HG03103 (cell line): ENCODE data around the gene TTYH2.

Experiments
- ATAC-seq: cut with Tn5 transposase; IDR thresholded peaks from one replicate; pipeline ENCODE4 v1.9.1; 2021; ENCODE audit warnings: low read depth; ENCODE audit not compliant: unreplicated experiment

Gene TTYH2

DNA sequence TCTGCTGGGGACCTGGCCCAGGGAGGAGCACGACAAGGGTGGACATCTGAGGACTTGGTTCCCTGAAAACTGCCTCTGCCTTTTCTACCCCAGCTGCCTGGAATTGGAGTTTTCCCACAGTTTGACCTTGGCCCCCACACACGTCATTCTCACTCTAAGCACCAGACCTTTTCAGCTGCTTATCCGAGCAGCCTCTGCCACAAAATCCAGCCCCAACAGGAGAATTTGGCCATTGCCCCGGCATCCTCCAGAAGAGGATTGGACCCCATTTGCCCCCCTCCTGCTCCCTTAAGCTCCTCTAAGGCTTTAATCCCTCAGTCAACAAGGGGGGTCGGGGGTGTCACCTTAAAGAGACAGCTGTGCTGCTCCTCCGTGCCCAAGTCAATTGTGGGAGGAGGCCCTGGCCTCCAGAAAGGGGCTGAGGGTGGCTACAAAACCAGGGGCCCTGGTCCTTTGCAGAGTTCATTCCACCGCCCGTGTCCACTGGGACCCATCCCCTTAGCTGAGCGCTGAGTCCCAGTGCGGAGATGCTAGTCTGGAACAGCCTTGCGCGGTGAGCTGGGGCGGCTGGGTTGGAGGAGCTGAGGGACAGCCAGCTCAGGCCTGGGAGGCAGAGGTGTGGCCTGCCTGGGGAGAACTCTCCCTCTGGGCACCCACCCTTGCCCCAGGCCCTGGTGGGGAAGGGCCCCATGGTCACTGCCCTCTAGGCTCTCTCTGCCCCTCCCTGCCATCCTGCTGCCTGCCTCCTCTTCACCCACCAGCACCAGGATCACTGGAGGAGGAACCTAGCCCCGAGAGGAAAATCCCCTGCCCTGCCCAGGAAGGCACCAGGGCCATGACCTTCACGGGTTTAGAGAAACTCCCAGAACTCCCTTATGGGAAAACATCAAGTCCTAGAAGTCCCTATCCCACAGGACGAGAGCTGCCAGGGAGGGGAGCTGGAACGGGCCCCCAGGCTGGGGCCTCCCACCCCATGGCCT is 18.8 kb downstream of the TTYH2 start:
- ATAC-seq, result no peak

DNA sequence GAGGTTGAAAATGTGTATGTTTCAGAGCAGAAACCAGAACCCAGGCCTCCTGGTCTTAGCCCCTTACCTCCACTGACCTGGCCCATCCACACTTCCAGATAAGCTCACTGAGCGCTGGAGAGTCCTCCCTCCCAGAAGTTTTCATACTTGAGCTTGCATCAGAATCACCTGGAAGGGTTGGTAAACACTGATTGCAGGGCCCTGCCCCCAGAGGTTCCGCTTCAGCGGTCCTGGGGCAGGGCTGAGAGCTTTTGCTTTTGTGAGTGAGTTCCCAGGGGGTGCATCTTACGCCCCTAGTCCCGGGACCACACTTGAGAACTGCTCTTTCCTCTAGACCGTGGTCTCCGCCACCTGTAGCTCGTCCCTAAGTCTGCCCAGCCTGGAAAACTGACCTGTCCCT is 20.6 kb downstream of the TTYH2 start:
- ATAC-seq, result no peak

DNA sequence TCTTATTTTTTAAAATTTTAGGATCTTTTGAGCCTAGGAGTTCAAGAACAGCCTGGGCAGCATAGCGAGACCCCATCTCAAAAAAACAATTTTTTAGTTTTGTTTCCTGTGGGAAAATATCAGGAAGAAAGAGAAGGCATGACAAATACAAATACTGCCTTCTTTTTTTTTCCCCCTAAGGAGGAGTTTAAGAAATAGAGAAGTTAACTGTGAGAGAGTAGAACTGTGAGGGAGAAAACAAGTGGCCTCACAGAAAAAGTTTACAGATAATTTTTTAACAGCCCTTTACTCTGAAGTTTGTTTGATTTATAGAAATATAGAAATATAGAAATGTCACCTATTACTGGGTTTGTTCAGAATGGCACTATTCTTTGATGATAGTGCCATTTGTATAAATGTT is 21.1 kb downstream of the TTYH2 start:
- no peak for ATAC-seq

DNA sequence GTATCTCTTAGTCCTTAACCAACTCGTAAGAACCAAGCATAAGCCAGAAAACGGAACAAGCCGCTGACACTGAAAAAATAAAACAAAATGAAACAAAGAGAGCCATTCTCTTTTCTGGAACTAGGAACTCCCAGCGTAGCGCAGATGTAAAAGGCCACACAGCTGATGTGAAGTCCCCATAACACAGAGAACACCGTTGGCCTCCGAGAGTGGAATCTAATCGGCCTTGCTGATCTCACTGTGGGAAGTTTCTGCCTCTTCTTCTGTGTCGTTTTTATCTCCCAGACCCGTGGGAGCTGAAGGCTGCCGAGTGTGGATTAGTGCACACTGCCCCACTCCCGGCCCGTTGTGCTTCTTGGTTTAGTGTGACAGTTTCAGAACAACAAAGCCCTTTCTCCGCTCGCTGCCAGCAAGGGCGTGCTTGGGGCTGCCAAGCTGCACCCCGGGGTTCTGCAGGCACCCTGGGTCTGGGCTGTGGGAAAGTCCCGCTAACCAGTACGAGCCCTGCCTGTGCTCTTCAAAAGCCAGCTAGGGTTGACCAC is 21.7 kb downstream of the TTYH2 start:
- ATAC-seq, result no peak

DNA sequence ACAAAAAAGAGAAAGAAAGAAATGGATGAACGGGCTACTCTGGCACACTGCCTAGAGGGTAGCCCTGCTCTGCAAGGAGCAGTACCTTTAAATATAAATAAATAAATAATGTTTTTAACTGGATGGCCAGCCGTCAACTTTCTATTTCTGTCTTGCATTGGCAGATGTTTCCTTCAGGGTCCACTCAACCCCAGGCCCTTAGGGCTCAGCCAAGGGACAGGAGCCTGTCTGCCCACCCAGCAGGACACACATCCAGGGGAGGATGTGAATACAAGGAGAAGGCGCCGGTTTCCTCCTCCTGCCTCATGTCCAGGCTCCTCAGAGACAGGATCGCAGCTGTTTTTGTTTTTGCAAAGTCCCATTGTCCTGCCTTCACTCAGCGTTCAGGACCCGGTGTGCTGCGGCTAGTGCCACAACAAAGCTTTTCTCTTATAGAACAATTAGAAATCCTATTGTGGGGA is 22.6 kb downstream of the TTYH2 start:
- ATAC-seq, result no peak

DNA sequence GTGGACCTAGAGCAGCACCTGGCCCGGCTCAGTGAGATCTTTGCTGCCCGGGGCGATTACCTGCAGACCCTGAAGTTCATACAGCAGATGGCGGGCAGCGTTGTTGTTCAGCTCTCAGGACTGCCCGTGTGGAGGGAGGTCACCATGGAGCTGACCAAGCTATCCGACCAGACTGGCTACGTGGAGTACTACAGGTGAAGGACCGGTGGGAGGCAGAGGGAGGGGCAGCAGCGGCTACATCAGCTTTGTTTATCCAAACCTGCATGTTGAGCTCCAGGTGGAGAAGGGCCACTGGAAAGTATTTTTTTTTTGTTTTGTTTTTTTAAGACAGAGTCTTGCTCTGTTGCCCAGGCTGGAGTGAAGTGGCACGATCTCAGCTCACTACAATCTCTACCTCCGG is 23.9 kb downstream of the TTYH2 start:
- ATAC-seq, result no peak

DNA sequence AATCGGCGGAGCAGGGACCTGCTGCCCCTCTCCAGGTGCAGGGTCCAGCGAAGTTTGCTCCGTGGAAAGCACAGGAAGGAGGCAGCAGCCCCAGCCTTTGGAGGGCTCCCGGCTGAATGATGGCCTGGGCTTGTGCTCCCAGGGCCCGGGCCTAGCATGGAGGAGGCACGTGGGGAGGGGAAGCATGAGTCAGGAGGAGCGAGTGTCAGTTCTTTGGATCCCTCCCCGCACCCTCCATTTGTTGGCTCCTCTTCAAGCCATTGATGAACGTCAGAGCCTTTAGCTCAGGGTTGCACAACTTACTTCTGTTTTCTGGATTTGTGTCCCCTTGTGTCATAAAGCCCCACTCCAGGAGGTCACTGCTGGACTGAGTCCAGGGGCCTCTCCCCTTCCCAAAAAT is 25.8 kb downstream of the TTYH2 start:
- ATAC-seq, result no peak

DNA sequence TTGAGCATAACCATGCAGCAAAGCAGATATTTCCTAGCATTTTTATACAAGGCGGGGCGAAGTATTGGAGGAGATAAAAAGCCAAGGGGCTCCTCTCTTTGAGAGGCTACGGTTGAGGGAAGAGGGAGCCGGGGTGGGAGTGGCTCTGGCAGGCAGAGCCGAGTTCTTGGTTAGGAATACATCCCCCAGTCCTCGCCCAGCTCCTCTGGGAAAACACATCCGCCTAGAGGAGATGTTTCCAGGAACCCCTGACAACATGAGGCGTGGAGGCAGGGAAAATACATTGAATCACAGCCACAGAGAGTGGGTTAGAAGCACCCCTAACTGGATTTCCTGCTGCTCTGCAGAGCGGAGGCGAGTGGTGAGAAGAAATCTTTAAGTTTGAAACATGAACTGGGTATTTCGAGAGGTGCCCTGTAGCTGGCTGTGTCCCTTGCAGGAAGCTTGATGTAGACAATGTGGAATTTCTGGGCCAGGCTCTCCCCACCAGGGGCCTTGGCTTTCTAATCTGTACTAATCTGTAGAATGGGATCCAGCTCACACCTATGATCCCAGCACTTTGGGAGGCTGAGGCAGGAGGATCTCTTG is 27.3 kb downstream of the TTYH2 start:
- ATAC-seq, result no peak

DNA sequence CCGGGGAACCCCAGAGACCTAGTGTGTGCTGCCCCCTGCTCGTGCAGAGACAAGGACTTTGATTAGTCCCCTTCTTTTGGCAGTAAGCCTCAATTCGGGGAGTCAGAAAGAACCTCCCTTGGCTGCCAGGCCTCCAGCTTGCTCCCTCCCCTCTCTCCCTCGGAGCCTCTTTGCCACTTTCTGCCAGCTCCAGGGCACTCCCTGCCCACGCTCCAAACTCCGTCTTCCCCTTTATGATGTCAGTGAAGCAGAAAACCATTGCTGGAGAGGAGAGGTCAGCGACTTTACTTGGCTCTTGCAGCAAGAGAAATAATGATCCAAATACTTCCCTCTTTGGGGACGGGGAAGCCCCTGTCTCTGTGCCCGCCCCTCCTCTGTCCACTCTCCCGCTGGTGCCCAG is 28.1 kb downstream of the TTYH2 start:
- ATAC-seq, result no peak

DNA sequence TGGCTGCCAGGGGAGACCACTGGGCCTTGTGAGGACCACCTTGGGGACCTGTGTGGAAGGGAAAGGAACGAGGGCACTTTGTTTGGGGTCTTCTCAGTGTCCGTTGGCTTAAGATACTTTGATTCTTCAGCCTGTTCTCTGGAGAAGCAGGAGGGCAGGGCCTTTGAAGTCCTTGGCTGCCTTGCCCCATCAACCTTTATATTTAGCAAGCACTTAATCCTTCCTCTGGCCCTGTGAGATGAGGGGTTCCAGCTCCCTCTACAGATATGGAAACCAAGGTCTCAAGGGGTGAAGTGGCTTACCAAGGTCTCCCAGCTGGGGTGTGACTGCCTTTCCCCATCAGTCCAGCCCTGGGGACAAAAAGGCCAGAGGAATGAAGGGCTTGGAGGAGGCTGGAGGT is 28.5 kb downstream of the TTYH2 start:
- ATAC-seq, result no peak

DNA sequence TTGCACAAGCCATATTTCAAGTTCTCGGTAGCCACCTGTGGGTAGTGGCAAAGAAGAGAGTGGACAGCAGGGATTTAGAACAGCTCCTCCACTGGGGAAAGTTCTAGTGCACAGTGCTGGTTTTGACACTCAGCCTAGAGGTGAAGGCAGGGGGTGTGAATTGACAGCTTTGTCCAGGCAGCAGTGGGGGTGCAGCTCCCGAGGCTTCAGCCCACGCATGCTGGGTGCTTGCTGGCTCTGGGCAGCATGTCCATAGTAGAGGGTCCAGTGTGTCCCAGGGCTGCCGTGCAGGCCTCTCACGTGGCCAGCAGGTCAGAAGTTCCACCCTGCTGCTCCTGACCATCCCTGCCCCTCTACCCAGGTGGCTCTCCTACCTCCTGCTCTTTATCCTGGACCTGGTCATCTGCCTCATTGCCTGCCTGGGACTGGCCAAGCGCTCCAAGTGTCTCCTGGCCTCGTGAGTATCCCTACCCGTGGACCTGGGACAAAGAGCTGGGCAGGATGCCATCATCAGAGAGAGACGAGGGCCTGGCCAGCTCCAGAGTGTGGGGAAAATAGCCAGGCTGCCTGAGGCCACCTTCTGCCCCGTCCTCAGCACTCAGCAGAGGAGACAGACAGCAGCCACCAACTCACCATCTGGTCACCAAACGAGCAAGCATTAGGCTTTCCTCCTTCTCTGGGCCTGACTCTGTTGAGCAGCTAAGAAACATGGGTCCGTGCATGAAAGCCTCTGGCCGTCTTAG is 29.8 kb downstream of the TTYH2 start:
- ATAC-seq, result no peak

DNA sequence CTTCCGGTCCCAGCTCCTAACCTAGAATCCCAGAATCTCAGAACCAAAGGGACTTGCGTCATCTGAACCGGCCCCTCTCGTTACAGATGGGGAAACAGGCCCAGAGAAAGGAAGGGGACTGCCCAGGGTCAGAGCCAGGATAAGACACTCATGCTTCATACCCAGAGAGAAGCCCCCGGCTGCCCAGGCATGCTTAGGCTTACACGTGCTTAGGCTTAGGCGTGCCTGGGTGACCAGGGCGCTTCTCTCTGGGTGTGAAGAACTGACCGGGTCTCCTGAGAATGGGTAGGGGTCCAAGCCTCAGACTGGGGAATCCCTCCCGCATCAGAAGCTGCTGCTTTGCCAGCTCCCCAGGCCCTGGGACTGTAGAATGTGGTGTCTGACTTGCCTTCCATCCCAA is 30.8 kb downstream of the TTYH2 start:
- ATAC-seq, result no peak

DNA sequence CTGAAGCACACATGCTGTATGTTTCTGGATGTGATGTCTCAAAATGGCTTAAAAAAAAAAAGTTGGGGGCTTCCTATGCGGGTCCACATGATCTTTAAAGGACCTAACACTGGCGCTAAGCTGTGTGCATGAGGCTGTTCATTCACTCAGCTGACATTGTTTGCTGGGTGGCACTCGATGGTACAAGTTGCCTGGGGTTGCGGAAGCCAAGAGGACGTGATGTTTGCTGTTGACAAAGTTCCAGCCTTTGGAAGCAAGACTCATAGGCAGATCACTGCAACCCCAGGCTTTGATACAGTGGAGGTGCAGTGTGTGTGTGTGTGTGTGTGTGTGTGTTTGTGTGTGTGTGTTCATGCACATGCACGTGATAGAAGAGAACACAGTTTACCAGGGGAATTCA is 31.2 kb downstream of the TTYH2 start:
- no peak for ATAC-seq

DNA sequence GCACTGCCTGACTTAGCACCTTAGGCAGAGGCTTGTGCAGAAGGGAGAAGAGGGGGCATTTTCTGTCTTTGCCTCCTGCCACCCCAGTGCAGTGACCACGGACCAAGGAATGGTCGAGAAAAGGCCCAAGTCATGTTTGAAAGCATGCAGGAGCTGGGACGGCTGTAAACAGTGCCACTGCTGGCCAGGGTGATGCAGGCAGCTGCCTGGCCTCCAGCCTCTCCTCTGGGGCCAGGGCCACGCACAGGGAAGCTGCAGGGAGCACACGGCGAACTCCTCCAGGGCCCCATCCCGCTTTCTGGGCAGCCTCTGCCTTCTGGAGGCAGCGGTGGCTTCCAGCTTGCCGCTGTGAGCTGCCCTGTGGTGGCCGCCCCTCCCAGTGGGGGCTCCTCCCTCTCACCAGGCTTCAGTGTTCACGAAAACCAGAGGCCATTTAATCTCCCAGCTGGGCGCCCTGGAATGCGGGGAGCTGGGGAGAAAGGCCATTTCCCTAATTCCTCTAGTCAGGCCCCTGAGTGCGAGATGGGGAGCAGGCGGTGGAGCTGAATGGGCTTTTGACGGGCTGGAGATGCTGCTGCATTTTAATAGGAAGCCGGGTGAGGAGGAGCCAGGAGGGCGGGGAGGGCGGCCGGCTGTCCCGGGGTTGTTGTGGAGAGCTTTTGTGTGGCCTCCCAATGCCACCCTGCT is 31.9 kb downstream of the TTYH2 start:
- ATAC-seq, result no peak

DNA sequence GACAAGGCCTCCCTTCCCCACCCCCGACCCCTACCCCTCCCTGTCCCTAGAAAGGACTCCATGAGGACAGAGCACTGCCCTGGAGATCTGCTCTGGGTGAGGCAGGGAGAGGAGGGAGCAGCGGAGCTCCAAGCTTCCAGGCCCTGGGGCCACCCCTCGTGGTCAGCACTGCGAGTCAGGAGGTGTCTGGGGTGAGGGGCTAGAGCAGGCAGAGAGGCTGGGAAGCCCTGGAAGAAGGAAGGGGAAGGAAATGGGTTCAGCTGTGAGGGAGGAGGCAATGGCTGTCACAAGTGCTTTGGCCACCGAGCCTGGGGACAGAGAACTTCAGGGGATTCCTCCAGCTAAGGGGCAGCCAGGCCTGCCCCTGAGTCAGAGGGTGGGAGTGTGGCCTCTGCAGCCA is 32.5 kb downstream of the TTYH2 start:
- ATAC-seq, result no peak

DNA sequence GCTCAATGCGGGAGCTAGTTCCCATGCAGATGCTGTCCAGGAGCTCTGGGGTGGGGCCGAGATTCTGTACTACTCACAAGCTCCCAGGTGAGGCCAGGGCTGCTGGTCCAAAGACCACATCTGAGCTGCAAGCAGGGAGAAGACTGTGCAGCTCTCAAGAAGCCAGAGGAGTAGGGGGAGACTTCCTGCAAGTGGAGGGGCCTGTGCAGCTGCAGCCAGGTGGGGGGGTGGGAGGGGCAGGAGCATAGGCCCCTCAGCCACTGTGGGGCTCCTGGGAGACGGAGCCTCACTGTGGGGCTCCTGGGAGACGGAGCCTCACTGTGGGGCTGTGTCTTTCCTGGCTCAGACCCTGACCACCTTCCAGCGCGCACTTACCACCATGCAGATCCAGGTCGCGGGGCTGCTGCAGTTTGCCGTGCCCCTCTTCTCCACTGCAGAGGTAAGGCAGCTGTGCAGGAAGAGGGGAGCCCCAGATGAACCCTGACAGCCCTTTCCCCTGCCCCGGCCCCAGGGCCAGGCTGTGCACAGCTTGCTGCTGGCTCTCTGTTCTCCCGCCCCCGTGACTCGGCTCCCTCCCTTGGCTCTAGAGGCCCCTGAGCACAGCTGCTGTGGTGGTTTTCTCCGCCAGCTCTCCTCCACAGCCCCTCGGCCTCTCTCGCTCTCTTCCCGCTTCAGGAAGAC is 36.4 kb downstream of the TTYH2 start:
- no peak for ATAC-seq

DNA sequence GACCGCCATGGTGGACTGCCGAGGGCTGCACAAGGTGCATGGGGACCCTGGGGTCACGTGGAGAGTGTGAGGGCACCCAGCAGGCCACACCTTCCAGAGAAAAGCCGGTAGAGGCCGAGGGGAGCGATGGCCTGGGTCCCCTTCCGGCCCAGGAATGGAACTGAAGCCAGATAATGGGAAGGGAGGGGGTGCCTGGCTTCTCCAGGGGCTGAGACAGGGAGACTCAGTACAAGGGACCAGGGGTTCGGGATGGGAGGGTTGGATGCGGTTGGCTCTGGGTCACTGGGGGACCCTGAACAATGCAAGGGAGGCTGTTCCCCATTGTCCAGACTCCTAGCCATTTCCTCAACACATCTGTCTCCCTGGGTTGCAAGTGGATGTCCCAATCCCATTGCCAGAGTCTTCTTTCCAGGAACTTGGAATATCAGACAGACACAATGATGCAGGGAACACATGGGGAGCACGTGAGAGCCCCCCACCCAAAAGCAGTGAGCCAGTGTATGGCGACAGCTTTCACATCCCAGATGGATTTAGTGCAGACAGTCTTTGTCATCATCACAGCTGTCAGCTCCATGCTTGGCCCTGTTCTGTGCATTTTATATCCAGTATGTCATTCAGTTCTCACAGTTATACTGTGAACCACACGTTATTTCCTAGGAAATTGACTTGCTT is 37.1 kb downstream of the TTYH2 start:
- no peak for ATAC-seq

DNA sequence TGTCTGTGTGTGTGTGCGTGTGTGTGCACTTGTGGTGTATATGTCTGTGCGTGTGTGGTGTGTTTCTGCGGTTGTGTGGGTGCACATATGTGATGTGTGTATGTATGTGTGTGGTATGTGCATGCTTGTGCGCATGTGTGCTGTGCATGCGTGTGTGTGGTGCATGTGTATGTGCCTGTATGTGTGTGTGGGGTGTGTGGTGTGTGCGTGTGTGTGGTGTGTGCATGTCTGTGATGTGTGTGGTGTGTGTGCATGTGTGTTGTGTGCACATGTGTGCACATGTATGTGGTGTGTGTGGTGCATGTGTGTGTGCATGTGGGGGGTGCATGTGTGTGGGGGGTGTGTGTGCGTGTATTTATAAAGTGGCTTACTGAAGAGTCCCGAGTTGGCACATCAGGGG is 37.7 kb downstream of the TTYH2 start:
- no peak for ATAC-seq

DNA sequence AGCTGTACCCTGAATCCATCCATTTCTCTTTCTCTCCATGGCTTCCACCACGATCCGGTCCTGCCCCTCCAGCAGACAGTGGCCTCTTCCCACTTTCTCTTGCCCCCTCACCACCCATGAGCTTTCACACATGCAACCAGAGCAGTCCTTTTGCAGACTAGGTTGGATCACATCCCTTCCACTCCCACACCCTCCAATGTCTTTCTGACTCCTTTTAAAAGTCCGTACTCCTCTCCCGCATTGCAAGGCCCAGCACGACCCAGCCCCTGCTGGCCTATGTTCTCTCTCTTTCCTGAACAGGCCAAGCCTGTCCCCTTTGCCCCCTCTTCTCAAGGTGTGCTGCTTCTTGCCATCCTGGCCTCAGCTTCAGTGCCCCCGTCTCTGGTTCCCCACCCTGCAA is 38.2 kb downstream of the TTYH2 start:
- ATAC-seq, result no peak
